Ectodermal cell (in vitro differentiated cells): ENCODE measurements around the gene EPB42.
A peak's percentile ranks its signal among the peaks of the same experiment; 100 is the strongest.
"Not testable (repeated sequence)": the region's sequence is repeated elsewhere in the genome, so short reads cannot be mapped to it uniquely, and the experiment has no call there.

Source experiments
- H3K27ac ChIP-seq: 2 replicates; pipeline ENCODE4 v1.7.0; 2013; ENCODE audit warnings: mild to moderate bottlenecking, low read depth, low read length; ENCODE audit not compliant: insufficient read depth, poor library complexity, severe bottlenecking
- H3K27me3 ChIP-seq: 2 replicates; pipeline ENCODE4 v1.7.0; 2013; ENCODE audit warnings: mild to moderate bottlenecking, low read length; ENCODE audit not compliant: insufficient read depth, control insufficient read depth, poor library complexity, severe bottlenecking
- H3K36me3 ChIP-seq: one replicate; pipeline ENCODE4 v1.7.0; 2013; ENCODE audit warnings: low read length; ENCODE audit not compliant: control insufficient read depth, insufficient read depth
- H3K4me1 ChIP-seq: one replicate; pipeline ENCODE4 v1.7.0; 2013; ENCODE audit warnings: low read length; ENCODE audit not compliant: control insufficient read depth, insufficient read depth
- H3K4me3 ChIP-seq: 2 replicates; pipeline ENCODE4 v1.7.0; 2013; ENCODE audit warnings: low read depth, low read length, control low read depth; ENCODE audit not compliant: insufficient read depth
- H3K9me3 ChIP-seq: 2 replicates; pipeline ENCODE4 v1.7.0; 2013; ENCODE audit warnings: mild to moderate bottlenecking, low read length, moderate library complexity; ENCODE audit not compliant: control insufficient read depth
- WGBS, 2 experiments: methylation state at CpG; one replicate each; pipeline ENCODE4 v1.1.7; 2013; ENCODE audit warnings: missing lambda C conversion rate in 2 of 2; 5-methylcytosine and 5-hydroxymethylcytosine counted together

The EPB42 gene

DNA sequence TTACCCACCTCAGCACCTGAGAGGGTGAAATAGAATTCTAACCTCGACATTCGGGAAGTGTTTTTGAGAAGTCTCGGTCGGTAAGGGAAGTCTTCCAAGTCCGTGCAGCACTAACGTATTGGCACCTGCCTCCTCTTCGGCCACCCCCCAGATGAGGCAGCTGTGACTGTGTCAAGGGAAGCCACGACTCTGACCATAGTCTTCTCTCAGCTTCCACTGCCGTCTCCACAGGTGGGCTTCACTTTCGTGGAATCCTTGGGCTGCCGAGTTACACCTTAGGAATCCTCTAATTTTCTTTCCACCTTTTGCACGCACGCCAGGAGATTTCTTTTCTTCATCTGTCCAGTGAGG, 34.8 kb downstream of the EPB42 start:
- Histone ChIP-seq H3K4me1 (no peaks in the 10 kb centered on the region), H3K27me3 (no peaks in the 10 kb centered on the region), H3K4me3 (peak overlapping the region; percentile 47), H3K36me3 (peaks cover 11% of the 10 kb centered on the region), H3K27ac (no peak overlapping the region), H3K9me3 (no peaks in the 10 kb centered on the region)
- WGBS, 2 experiments = 5 to 6% methylated on average over 13 of the region's 13 CpGs

DNA sequence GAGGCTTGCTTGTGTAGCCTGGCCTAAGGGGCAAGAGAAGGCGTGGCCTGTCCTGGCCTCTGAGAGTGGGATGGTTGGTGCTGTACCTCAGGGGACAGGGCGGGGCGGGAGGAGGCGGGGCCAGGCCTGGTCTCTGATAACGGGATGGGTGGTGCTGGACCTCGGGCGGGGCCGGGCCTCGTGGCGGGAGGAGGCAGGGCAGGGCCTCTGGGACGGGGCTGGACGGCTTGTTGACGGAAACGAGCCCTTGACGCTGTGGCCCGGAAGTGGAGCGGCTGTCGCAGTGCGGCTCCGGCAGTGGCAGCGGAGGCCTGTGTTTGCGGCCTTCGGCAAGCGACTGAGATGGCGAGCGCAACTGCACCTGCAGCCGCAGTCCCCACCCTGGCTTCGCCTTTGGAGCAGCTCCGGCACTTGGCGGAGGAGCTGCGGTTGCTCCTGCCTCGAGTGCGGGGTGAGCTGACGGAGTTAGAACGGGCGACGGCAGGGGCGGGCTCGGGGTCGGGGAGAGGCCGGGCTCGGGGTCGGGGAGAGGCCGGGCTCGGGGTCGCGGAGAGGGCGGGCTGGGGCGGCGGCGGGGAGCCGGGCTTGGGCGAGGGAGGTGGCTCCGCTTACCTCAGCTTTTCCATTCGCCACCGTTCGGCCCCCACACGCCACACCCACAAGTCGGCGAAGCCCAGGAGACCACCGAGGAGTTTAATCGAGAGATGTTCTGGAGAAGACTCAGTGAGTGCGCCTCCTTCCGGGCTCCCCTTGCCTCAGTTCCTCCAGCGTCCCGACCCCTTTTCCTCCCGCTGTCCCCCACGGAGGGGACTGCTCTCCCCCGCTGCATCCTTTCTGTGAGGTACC, 35.4 kb downstream of the EPB42 start, which contains the start of gene CCNDBP1:
CCNDBP1 (plus strand) TSS at position 247 of the 846 bp plus-strand sequence; CDS start at position 343, 96 bp downstream.
- Histone ChIP-seq H3K9me3 (no peaks in the 10 kb centered on the region), H3K4me3 (peak within 1 kb of the TSS; percentile 47), H3K27ac (peak within 1 kb of the TSS; percentile 19), H3K27me3 (no peaks in the 10 kb centered on the region), H3K36me3 (peaks cover 5% of the 10 kb centered on the region), H3K4me1 (no peaks in the 10 kb centered on the region)
- 0% methylated on average over 69 of the region's 69 CpGs for WGBS, 2 experiments

DNA sequence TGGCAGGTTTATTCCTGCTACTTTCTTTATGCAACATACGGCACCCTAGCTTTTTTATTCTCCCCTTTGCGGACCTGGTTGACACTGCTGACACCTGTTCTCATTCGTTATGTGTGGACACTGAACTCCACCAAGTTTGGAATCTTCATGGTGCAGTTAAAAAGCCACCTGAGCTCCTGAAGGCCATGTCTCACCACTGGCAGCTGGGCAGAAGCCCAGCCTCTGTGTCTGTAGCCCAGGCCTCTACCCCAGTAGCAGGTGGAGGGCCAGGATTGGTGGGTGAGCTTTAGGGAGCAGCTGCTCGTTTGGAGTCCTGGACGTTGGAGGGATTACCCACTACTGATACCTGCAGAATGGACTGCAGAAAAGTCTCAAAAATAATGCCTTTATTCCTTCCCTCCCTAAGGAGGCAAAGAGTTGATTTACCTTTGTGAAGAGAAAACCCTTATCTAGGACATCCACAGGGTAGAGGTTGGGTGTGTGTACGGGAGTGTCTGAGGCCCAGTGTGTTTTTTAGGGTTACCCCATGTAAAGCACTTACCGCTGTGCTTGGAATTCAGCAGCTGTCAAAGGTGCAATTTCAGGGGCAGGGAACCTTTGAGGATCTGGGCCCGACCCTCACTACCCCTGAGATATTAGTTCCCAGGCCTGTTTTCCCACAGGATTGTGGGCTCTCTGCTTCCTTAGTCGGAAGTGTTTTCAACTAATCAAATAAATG, 36.3 kb downstream of the EPB42 start:
- WGBS, 2 experiments = 55 to 57% methylated on average over 9 of the region's 9 CpGs
- Histone ChIP-seq H3K4me3 (peak overlapping the region; percentile 47), H3K27ac (no peak overlapping the region)

DNA sequence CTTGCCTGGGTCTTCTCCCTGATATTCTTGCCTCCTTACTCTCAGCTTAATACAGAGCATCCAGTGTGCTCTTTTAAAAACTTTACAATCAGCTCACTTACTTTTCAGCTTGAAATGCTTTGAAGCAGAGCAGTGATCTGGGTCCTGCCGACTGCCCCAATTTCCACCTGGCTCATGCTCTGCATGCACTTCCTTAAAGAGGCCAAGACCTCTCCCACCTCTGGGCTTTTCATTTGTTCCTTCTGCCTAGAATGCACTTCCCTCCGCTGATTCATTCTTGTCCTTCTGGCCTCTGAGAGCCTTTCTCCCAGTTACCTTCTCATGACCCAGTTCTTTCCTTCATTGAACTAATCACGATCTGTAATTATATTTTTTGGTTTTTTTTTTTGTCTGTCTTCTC, 37.5 kb downstream of the EPB42 start:
- Histone ChIP-seq H3K9me3 (no peaks in the 10 kb centered on the region), H3K4me3 (no peak overlapping the region), H3K27me3 (no peaks in the 10 kb centered on the region), H3K36me3 (no peaks in the 10 kb centered on the region), H3K27ac (no peak overlapping the region), H3K4me1 (no peaks in the 10 kb centered on the region)
- WGBS, 2 experiments = 89 to 90% methylated on average over 3 of the region's 3 CpGs

More for the DNA sequence above, 36.3 kb downstream of the EPB42 start:
- no peaks in the 10 kb centered on the region for H3K9me3 ChIP-seq
- no peaks in the 10 kb centered on the region for H3K4me1 ChIP-seq
- H3K36me3 ChIP-seq = no peaks in the 10 kb centered on the region
- H3K27me3 ChIP-seq = no peaks in the 10 kb centered on the region

DNA sequence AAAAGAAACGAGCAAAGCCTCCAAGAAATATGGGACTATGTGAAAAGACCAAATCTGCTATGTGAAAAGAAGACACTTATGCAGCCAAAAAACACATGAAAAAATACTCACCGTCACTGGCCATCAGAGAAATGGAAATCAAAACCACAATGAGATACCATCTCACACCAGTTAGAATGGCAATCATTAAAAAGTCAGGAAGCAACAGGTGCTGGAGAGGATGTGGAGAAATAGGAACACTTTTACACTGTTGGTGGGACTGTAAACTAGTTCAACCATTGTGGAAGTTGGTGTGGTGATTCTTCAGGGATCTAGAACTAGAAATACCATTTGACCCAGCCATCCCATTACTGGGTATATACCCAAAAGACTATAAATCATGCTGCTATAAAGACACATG, 43.7 kb downstream of the EPB42 start:
- H3K4me1 ChIP-seq, H3K27ac ChIP-seq, H3K27me3 ChIP-seq, H3K9me3 ChIP-seq, H3K36me3 ChIP-seq, H3K4me3 ChIP-seq: not testable (repeated sequence)
- WGBS, 2 experiments = 80 to 92% methylated on average over 1 of the region's 2 CpGs

DNA sequence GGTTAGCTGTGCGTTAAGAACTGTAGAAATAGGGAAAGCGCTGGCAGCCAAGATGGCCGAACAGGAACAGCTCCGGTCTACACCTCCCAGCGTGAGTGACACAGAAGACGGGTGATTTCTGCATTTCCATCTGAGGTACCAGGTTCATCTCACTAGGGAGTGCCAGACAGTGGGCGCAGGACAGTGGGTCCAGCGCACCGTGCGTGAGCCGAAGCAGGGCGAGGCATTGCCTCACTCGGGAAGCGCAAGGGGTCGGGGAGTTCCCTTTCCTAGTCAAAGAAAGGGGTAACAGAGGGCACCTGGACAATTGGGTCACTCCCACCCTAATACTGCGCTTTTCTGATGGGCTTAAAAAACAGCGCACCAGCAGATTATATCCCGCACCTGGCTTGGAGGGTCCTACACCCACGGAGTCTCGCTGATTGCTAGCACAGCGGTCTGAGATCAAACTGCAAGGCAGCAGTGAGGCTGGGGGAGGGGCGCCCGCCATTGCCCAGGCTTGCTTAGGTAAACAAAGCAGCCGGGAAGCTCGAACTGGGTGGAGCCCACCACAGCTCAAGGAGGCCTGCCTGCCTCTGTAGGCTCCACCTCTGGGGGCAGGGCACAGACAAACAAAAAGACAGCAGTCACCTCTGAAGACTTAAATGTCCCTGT, 45.0 kb downstream of the EPB42 start:
- H3K27me3 ChIP-seq, H3K4me3 ChIP-seq, H3K27ac ChIP-seq, H3K4me1 ChIP-seq, H3K36me3 ChIP-seq, H3K9me3 ChIP-seq: not testable (repeated sequence)
- WGBS, 2 experiments = 94 to 96% methylated on average over 21 to 22 of the region's 25 CpGs

DNA sequence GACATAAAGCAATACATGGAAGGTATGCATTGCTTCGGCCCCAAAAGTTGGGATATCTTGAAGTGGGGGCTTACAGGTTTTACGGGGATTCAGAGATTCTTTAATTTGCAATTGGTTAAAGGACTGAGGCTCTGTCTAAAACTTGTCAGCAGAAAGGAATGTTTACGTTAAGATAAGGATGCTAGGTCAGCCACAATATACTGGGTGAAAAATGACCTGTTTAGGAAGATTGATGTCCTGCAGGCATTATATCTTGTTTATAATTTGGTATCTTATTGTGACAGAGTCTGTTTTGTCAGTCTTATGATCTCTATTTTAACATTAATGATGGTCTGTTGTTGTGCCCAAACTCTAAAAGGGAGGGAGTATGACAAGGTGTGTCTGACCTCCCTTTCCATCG, 50.9 kb downstream of the EPB42 start:
- H3K27ac ChIP-seq = no peak overlapping the region

DNA sequence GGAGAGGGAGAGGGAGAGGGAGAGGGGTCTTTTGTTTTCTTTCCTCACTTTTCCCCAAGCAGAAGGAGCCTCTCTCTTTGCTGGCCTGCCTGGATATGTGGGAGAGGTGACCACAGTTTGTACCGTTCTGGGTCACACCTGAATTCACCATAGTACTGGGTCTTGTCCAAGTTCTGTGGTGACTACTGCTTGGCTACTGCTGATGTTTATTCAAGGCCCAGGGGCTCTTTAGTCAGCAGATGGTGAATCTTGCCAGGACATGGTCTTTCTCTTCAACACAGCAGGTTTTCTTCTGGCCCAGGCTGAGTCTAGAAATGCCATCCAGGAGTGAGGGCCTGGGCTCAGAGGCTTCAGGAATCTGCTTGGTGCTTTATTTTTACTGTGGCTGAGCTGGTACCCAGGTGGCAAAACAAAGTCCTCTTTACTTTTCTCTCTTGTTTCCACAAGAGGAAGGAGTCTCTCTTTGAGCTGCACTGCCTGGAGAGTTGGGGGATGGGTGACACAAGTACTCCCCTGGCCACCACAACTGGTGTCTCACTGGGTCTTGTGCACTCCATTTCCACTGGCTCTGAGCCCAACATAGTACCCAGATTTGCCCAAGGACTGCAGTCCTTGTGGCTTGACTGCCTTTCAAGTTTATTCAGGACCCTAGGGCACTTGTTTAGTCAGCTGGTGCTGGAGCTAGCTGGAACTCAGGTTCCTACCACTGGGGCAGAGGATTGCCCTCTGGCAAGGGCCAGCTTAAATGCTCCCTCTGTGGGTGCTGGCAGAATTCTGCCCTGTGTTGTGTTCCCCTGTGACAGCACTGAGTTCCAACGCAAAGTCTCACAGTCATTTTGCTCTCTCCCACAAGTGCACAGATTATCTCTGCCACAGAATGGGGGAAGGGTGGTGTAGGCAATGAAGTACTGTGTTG, 52.4 kb downstream of the EPB42 start:
- H3K4me3 ChIP-seq = no peak overlapping the region
- no peaks in the 10 kb centered on the region for H3K36me3 ChIP-seq
- H3K27me3 ChIP-seq = no peaks in the 10 kb centered on the region
- WGBS, 2 experiments = 83 to 86% methylated on average over 2 of the region's 2 CpGs
- no peaks in the 10 kb centered on the region for H3K4me1 ChIP-seq
- H3K9me3 ChIP-seq = no peaks in the 10 kb centered on the region
- H3K27ac ChIP-seq = no peak overlapping the region

More for the DNA sequence above, 50.9 kb downstream of the EPB42 start:
- no peaks in the 10 kb centered on the region for H3K36me3 ChIP-seq
- no peaks in the 10 kb centered on the region for H3K27me3 ChIP-seq
- H3K4me1 ChIP-seq = no peaks in the 10 kb centered on the region
- no peaks in the 10 kb centered on the region for H3K9me3 ChIP-seq
- no peak overlapping the region for H3K4me3 ChIP-seq
- 90 to 93% methylated on average over 4 of the region's 4 CpGs for WGBS, 2 experiments

DNA sequence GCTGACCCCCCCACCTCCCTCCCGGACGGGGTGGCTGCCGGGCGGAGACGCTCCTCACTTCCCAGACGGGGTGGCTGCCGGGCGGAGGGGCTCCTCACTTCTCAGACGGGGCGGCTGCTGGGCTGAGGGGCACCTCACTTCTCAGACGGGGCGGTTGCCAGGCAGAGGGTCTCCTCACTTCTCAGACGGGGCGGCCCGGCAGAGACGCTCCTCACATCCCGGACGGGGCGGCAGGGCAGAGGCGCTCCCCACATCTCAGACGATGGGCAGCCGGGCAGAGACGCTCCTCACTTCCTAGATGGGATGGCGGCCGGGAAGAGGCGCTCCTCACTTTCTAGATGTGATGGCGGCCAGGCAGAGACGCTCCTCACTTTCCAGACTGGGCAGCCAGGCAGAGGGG, 53.6 kb downstream of the EPB42 start:
- not testable (repeated sequence) for H3K27ac ChIP-seq, H3K4me1 ChIP-seq, H3K36me3 ChIP-seq, H3K4me3 ChIP-seq, H3K9me3 ChIP-seq, H3K27me3 ChIP-seq
- 97% methylated on average over 26 of the region's 28 CpGs for WGBS, 2 experiments
